Measurements from ENCODE around the gene PRKCA.

PRKCA gene

DNA sequence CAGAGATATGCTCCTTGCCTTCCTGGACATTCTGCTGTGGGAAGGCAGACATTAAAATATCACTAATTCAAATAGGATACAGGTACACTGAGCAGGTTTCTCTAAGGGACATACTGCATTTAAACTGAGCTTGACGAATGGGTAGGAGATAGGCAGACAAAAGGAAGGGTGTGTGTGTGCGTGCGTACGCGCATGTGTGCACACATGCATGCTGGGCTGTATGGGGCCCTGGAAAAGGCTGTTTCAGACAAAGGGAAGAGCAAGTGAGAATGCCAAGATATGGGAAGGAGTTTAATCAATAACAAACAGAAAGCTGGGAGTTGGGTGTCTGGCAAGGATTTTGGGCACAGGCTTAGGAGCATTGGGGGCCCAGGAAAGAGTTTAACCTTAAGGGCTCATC is 196.2 kb downstream of the PRKCA start:
- H3K4me1 ChIP-seq (ENCODE audit: insufficient read depth, insufficient read length), result peaks cover 4% of the 10 kb centered on the region

DNA sequence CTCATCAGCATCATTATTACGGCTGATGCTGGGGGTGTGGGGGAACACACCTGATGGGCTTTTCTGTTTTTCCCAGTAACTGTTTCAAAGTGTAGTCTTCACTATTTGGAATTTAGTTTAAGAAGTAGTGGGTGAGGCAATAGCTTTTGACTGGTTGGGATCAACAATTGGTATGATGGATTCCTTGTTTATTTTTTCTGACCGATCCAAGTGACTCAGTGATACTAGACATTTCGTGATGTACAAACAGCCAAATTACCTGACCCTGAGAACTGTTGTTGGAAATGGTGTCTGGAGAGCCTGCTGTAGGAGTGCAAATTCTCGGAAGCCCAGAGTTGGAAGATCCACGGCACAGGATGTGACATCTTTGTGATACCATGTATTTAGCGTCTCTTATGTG is 204.2 kb downstream of the PRKCA start:
- Histone ChIP-seq H3K9me3 (ENCODE audit: insufficient read depth, low read length) (no peaks in the 10 kb centered on the region), H3K4me3 (ENCODE audit: insufficient read length, low read depth) (no peak overlapping the region), H3K4me1 (ENCODE audit: insufficient read depth, insufficient read length) (no peaks in the 10 kb centered on the region), H3K36me3 (ENCODE audit: insufficient read depth, insufficient read length, low read length) (no peaks in the 10 kb centered on the region), H3K27me3 (ENCODE audit: insufficient read depth, insufficient read length) (no peaks in the 10 kb centered on the region), H3K9ac (ENCODE audit: insufficient read length, low read depth) (no peak overlapping the region)
- TF ChIP-seq YY1 (IDR thresholded peaks at IDR 0.05; ENCODE audit: insufficient read depth, insufficient read length) (no peak), ZNF274 (IDR thresholded peaks at IDR 0.05; ENCODE audit: low read depth, low read length) (no peak), SUZ12 (IDR thresholded peaks at IDR 0.05; ENCODE audit: extremely low read depth, insufficient read depth, insufficient read length) (no peak)
- DNase-seq (ENCODE audit: low read depth, low spot score), result no peak

More for the DNA sequence above, 196.2 kb downstream of the PRKCA start:
- no peak for DNase-seq (ENCODE audit: low read depth, low spot score)
- H3K4me3 ChIP-seq (ENCODE audit: insufficient read length, low read depth), result no peak overlapping the region
- H3K36me3 ChIP-seq (ENCODE audit: insufficient read depth, insufficient read length, low read length), result no peaks in the 10 kb centered on the region
- TF ChIP-seq SUZ12 (IDR thresholded peaks at IDR 0.05; ENCODE audit: extremely low read depth, insufficient read depth, insufficient read length) (no peak), ZNF274 (IDR thresholded peaks at IDR 0.05; ENCODE audit: low read depth, low read length) (no peak), YY1 (IDR thresholded peaks at IDR 0.05; ENCODE audit: insufficient read depth, insufficient read length) (no peak)
- no peaks in the 10 kb centered on the region for H3K9me3 ChIP-seq (ENCODE audit: insufficient read depth, low read length)
- no peaks in the 10 kb centered on the region for H3K27me3 ChIP-seq (ENCODE audit: insufficient read depth, insufficient read length)
- no peak overlapping the region for H3K9ac ChIP-seq (ENCODE audit: insufficient read length, low read depth)

DNA sequence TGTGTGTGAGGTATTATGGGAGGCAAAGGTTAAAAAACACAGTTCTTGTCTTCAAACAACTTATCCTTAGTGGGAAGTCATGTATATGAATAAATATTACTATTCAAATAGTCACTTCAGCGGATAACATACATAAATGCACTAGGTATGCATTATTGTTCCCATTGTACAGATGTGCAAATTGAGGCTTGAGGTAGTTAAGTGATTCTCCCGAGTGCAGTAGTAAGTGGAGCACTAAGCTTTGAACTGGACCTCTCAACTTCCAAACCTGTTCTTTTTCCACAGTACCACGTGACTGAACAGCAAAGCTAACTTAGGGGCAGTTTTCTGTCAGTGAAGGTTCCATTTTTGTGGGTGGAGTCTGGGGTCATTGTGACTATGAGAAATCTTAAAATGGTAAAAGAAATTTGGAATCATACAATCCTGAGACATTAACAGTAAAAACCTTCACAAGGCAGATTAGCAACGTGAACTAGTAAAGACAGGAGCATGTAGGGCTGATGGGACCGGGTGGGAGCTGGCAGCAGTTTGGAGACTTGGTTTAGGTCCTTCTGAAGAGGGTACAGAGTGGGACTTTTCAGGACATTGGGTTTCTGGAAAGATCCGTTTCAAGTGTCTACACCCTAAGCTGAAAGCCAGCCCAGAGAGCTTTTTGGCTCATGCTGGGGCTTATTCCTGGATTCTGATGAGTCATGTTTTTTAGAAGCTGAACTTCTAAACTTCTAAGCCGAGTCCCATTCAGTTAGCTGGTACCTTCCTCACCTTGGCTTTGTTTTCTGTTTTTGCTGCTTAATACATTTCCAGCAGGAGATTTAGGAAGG is 204.9 kb downstream of the PRKCA start:
- Histone ChIP-seq H3K36me3 (ENCODE audit: insufficient read depth, insufficient read length, low read length) (no peaks in the 10 kb centered on the region), H3K4me1 (ENCODE audit: insufficient read depth, insufficient read length) (no peaks in the 10 kb centered on the region), H3K9me3 (ENCODE audit: insufficient read depth, low read length) (no peaks in the 10 kb centered on the region), H3K27me3 (ENCODE audit: insufficient read depth, insufficient read length) (no peaks in the 10 kb centered on the region), H3K4me3 (ENCODE audit: insufficient read length, low read depth) (no peak overlapping the region), H3K9ac (ENCODE audit: insufficient read length, low read depth) (no peak overlapping the region)
- DNase-seq (ENCODE audit: low read depth, low spot score), result no peak
- no peak for TF ChIP-seq YY1 (IDR thresholded peaks at IDR 0.05; ENCODE audit: insufficient read depth, insufficient read length)
- no peak for TF ChIP-seq SUZ12 (IDR thresholded peaks at IDR 0.05; ENCODE audit: extremely low read depth, insufficient read depth, insufficient read length)
- no peak for TF ChIP-seq ZNF274 (IDR thresholded peaks at IDR 0.05; ENCODE audit: low read depth, low read length)

DNA sequence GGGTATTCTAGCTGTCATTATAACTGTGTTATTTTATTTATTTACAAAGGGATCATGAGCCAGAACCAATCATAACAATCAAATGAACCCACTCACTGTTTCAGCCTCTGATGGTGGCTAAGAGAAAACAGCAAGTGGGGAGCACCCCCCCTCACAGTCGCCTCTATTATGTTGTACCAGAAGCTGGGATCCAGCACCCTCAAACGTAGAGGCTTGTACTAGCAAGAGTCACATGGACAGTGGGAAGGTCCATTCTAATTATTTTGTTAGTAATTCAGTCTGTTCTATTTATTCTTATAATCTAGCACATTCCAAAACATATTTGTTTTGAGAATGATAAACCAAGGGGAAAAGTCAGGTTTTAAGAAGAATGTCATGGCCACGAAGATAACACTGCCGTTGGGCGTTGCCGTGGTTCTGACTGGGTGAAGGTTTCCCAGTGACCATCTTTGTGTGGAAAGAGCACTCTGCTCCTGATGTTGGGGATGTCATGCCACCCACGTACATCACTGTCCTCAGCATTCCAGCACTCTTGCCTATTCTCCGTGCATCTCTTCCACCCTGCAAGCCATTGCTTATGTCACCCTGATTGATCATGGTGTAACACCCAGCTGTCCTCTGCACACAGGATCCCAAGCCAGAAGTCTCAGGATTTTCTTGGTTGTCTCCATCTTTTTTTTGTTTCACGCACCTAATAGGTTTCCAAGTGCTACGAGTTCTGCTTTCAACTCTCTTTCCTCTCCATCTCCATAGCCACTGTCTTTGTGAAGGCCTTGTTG is 205.8 kb downstream of the PRKCA start:
- no peaks in the 10 kb centered on the region for H3K9me3 ChIP-seq (ENCODE audit: insufficient read depth, low read length)
- no peak for DNase-seq (ENCODE audit: low read depth, low spot score)
- H3K4me3 ChIP-seq (ENCODE audit: insufficient read length, low read depth), result no peak overlapping the region
- no peaks in the 10 kb centered on the region for H3K27me3 ChIP-seq (ENCODE audit: insufficient read depth, insufficient read length)
- no peaks in the 10 kb centered on the region for H3K4me1 ChIP-seq (ENCODE audit: insufficient read depth, insufficient read length)
- TF ChIP-seq YY1 (IDR thresholded peaks at IDR 0.05; ENCODE audit: insufficient read depth, insufficient read length) (no peak), ZNF274 (IDR thresholded peaks at IDR 0.05; ENCODE audit: low read depth, low read length) (no peak), SUZ12 (IDR thresholded peaks at IDR 0.05; ENCODE audit: extremely low read depth, insufficient read depth, insufficient read length) (no peak)
- H3K9ac ChIP-seq (ENCODE audit: insufficient read length, low read depth), result no peak overlapping the region
- no peaks in the 10 kb centered on the region for H3K36me3 ChIP-seq (ENCODE audit: insufficient read depth, insufficient read length, low read length)

DNA sequence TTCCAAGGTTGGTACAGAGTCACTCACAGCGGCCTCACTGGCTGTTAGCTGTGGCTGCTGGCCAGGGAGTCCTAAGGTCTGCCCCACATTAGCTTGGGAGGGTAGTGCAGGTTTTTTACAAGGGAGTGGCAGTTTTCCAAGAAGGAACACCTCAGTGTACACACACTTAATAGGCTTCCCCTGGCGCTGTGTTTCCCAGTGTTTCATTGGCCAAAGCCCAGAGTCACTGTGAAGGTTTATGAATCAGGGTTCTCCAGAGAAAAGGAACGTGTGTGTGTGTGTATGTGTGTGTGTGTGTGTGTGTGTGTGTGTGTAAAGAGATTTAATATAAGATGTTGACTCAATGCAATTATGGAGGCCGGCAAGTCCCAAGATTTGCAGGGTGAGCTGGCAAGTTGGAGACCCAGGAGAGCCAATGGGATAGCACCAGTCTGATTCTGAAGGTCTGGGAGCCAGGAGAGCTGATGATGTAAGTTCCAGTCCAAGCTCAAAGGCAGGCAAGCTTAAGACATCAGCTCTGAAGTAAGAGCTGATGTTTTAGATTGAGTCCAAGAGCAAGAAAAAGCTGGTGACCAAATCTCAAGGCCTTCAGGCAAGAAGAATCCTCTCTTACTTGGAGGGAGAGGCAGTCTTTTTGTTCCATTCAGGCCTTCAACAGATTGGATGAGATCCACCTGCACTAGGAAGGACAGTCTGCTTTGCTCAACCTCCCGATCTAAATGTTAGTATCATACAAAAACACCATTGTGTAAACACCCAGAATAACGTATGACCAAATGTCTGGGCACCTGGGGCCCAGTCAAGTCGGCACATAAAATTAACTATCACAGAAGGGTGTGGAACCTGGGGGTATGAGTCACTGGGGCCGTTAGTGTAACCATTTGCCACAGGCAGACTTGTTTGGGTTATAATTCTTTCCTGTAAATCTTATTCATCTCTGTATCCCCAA is 206.8 kb downstream of the PRKCA start:
- Histone ChIP-seq H3K4me1 (ENCODE audit: insufficient read depth, insufficient read length) (no peaks in the 10 kb centered on the region), H3K9ac (ENCODE audit: insufficient read length, low read depth) (no peak overlapping the region)
- DNase-seq (ENCODE audit: low read depth, low spot score), result no peak

DNA sequence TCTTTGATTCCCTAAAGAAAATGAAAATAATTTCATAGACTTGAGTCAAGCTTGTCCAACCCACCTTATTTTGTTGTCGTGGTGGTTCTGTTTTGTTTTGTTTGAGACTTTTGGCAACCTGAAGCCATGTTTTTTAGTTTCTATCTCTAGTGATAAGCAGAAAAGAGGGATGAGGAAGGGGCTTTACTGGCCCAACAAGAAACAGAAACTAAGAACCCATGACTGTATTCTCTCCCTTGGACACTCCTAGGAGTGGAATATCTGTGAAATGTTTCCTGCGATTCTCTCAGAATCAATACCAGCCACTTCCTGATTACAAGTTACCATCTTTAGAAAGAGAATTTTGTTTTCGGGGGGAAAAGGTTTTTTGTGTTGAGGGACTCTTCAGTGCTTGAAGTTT is 207.5 kb downstream of the PRKCA start:
- Histone ChIP-seq H3K4me3 (ENCODE audit: insufficient read length, low read depth) (no peak overlapping the region), H3K9ac (ENCODE audit: insufficient read length, low read depth) (no peak overlapping the region), H3K36me3 (ENCODE audit: insufficient read depth, insufficient read length, low read length) (no peaks in the 10 kb centered on the region), H3K9me3 (ENCODE audit: insufficient read depth, low read length) (no peaks in the 10 kb centered on the region), H3K4me1 (ENCODE audit: insufficient read depth, insufficient read length) (no peaks in the 10 kb centered on the region), H3K27me3 (ENCODE audit: insufficient read depth, insufficient read length) (no peaks in the 10 kb centered on the region)
- DNase-seq (ENCODE audit: low read depth, low spot score), result no peak
- no peak for TF ChIP-seq ZNF274 (IDR thresholded peaks at IDR 0.05; ENCODE audit: low read depth, low read length)
- no peak for TF ChIP-seq YY1 (IDR thresholded peaks at IDR 0.05; ENCODE audit: insufficient read depth, insufficient read length)
- no peak for TF ChIP-seq SUZ12 (IDR thresholded peaks at IDR 0.05; ENCODE audit: extremely low read depth, insufficient read depth, insufficient read length)

More for the DNA sequence above, 206.8 kb downstream of the PRKCA start:
- H3K9me3 ChIP-seq (ENCODE audit: insufficient read depth, low read length), result no peaks in the 10 kb centered on the region
- no peak overlapping the region for H3K4me3 ChIP-seq (ENCODE audit: insufficient read length, low read depth)
- TF ChIP-seq SUZ12 (IDR thresholded peaks at IDR 0.05; ENCODE audit: extremely low read depth, insufficient read depth, insufficient read length) (no peak), ZNF274 (IDR thresholded peaks at IDR 0.05; ENCODE audit: low read depth, low read length) (no peak), YY1 (IDR thresholded peaks at IDR 0.05; ENCODE audit: insufficient read depth, insufficient read length) (no peak)
- no peaks in the 10 kb centered on the region for H3K27me3 ChIP-seq (ENCODE audit: insufficient read depth, insufficient read length)
- no peaks in the 10 kb centered on the region for H3K36me3 ChIP-seq (ENCODE audit: insufficient read depth, insufficient read length, low read length)

Data from NT2/D1 (cell line).